Osteoblast (primary cell): Measurements from ENCODE around the gene AAK1. TPM values are rescaled to one million over a fixed set of nuclear protein-coding genes. Genes with fewer than 3 reads are reported as not detected.

Experiments used
- DNase-seq: peaks from one replicate; pipeline ENCODE4 v3.0.0; 2011; ENCODE audit warnings: low spot score, mixed read lengths; ENCODE audit not compliant: insufficient read length; ENCODE audit errors: missing footprints
- H2AFZ ChIP-seq: 2 replicates; pipeline ENCODE4 v1.6.0; 2011; ENCODE audit warnings: mild to moderate bottlenecking, low read length
- H3K27ac ChIP-seq: 2 replicates; pipeline ENCODE4 v1.5.1; 2011; ENCODE audit warnings: mild to moderate bottlenecking, low read depth, low read length, moderate library complexity
- H3K27me3 ChIP-seq: 2 replicates; pipeline ENCODE4 v1.6.0; 2012; ENCODE audit warnings: mild to moderate bottlenecking, control low read depth, inconsistent platforms, low read length, moderate library complexity; ENCODE audit not compliant: insufficient read depth
- H3K36me3 ChIP-seq: 2 replicates; pipeline ENCODE4 v1.5.1; 2011; ENCODE audit warnings: mild to moderate bottlenecking, low read length, control low read depth, moderate library complexity; ENCODE audit not compliant: insufficient read depth
- H3K4me1 ChIP-seq: 2 replicates; pipeline ENCODE4 v1.5.1; 2011; ENCODE audit warnings: mild to moderate bottlenecking, low read length, control low read depth, moderate library complexity; ENCODE audit not compliant: insufficient read depth
- H3K4me2 ChIP-seq: 2 replicates; pipeline ENCODE4 v1.6.0; 2011; ENCODE audit warnings: mild to moderate bottlenecking, low read length; ENCODE audit not compliant: insufficient read depth
- H3K4me3 ChIP-seq: fragments of 200-600 bp; sonication (generic); 3 replicates; pipeline ENCODE4 v1.5.1; 2012; ENCODE audit warnings: mild to moderate bottlenecking, low read length, inconsistent platforms; ENCODE audit not compliant: insufficient read depth
- H3K79me2 ChIP-seq: 2 replicates; pipeline ENCODE4 v1.6.0; 2012; ENCODE audit warnings: mild to moderate bottlenecking, low read length, control low read depth, inconsistent platforms; ENCODE audit not compliant: insufficient read depth
- H3K9me3 ChIP-seq: 2 replicates; pipeline ENCODE4 v1.5.1; 2011; ENCODE audit warnings: low read depth, low read length, control low read depth
- H4K20me1 ChIP-seq: 2 replicates; pipeline ENCODE4 v1.6.0; 2012; ENCODE audit warnings: mild to moderate bottlenecking, low read length, control low read depth; ENCODE audit not compliant: insufficient read depth
- total RNA-seq: library from RNA; depleted of rRNA; stranded (reverse); fragments of >200 nt; gene quantifications from 2 replicates; pipeline ENCODE4 v1.2.3, GENCODE V29; 2012
- TF ChIP-seq, protein P1 (sequence below): IDR thresholded peaks from 2 replicates; pipeline ENCODE4 v1.5.1; 2011; ENCODE audit warnings: mild to moderate bottlenecking, low read depth, low read length, moderate library complexity; ENCODE audit errors: extremely low read depth

Gene AAK1
- total RNA-seq, 1 donor, result 61.9 TPM

DNA sequence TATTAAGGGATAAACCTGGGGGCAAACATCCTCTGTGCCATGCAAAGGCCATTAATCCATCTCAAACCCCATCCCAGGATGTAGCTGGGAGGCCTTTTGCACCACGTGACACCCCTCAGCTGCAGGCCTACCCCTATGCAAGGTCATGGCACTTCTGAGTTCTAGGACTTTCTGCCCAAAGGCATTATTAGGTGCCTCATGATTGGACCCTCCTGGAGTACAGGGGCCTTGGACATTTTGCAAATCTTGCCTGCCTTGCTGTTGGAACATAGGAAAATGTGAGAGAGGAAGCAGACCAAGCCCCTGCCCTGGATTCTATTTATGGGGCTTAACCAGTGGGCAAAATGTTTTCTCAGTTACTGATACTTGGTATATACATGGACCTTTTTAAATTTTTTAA lies 162.1 kb downstream of the AAK1 start:
- H3K4me3 ChIP-seq, result no peak overlapping the region
- H3K27ac ChIP-seq, result no peak overlapping the region
- H3K36me3 ChIP-seq, result peaks cover 6% of the 10 kb centered on the region
- H3K79me2 ChIP-seq, result no peaks in the 10 kb centered on the region
- no peaks in the 10 kb centered on the region for H4K20me1 ChIP-seq
- no peak overlapping the region for H2AFZ ChIP-seq
- TF ChIP-seq, protein P1, sequence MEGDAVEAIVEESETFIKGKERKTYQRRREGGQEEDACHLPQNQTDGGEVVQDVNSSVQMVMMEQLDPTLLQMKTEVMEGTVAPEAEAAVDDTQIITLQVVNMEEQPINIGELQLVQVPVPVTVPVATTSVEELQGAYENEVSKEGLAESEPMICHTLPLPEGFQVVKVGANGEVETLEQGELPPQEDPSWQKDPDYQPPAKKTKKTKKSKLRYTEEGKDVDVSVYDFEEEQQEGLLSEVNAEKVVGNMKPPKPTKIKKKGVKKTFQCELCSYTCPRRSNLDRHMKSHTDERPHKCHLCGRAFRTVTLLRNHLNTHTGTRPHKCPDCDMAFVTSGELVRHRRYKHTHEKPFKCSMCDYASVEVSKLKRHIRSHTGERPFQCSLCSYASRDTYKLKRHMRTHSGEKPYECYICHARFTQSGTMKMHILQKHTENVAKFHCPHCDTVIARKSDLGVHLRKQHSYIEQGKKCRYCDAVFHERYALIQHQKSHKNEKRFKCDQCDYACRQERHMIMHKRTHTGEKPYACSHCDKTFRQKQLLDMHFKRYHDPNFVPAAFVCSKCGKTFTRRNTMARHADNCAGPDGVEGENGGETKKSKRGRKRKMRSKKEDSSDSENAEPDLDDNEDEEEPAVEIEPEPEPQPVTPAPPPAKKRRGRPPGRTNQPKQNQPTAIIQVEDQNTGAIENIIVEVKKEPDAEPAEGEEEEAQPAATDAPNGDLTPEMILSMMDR, result no peak
- no peak for DNase-seq
- H3K9me3 ChIP-seq, result no peaks in the 10 kb centered on the region
- no peaks in the 10 kb centered on the region for H3K27me3 ChIP-seq
- H3K4me1 ChIP-seq, result peaks cover 3% of the 10 kb centered on the region
- no peak overlapping the region for H3K4me2 ChIP-seq

DNA sequence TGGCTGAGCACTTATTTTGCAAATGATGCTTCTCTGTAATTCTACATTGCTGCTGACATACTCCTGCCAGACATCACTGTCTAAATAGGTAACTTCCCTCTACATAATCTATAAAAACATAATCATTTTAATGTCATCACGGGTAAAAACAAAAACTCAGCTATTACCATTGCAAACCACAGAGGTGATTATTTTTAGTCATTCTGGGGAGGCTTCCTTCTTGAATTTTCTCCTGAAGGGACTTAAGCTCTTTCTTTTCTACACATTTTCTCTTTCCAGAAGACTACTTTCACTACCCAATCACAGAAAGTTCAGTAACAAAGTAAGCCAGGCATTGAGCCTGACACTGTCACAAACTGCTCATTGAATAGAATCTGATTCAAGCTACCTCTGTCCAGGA lies 165.9 kb downstream of the AAK1 start:
- no peak for DNase-seq
- H3K4me1 ChIP-seq, result no peaks in the 10 kb centered on the region

DNA sequence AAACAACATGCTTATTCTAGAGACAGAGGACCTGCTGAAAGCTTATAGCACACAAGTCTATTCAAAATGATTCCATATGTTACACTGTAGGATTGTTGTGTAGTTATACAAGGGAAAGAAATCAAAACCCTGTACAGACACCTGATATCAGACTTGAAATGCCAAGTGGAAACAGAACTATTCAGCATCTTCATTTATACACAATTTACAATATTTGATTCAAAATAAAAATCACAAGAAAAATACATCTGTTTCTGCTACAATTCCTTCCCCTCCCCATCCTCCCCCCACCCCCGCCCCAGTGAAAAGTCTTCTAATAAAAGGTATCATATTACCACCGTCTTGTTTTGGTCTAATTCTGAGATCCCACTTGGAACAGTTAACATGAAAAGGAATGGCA lies 168.9 kb downstream of the AAK1 start:
- no peaks in the 10 kb centered on the region for H4K20me1 ChIP-seq
- no peaks in the 10 kb centered on the region for H3K27me3 ChIP-seq
- no peak overlapping the region for H2AFZ ChIP-seq
- DNase-seq, result no peak
- no peak overlapping the region for H3K4me3 ChIP-seq
- H3K79me2 ChIP-seq, result no peaks in the 10 kb centered on the region
- no peaks in the 10 kb centered on the region for H3K9me3 ChIP-seq
- H3K27ac ChIP-seq, result no peak overlapping the region
- no peaks in the 10 kb centered on the region for H3K4me1 ChIP-seq
- H3K36me3 ChIP-seq, result peaks cover 9% of the 10 kb centered on the region
- TF ChIP-seq, protein P1, result no peak
- H3K4me2 ChIP-seq, result no peak overlapping the region

More for the DNA sequence above, 165.9 kb downstream of the AAK1 start:
- H3K4me2 ChIP-seq, result no peak overlapping the region
- no peaks in the 10 kb centered on the region for H3K27me3 ChIP-seq
- H3K27ac ChIP-seq, result no peak overlapping the region
- H4K20me1 ChIP-seq, result no peaks in the 10 kb centered on the region
- peaks cover 15% of the 10 kb centered on the region for H3K36me3 ChIP-seq
- no peaks in the 10 kb centered on the region for H3K79me2 ChIP-seq
- TF ChIP-seq, protein P1, result no peak
- no peaks in the 10 kb centered on the region for H3K9me3 ChIP-seq
- no peak overlapping the region for H2AFZ ChIP-seq
- no peak overlapping the region for H3K4me3 ChIP-seq

DNA sequence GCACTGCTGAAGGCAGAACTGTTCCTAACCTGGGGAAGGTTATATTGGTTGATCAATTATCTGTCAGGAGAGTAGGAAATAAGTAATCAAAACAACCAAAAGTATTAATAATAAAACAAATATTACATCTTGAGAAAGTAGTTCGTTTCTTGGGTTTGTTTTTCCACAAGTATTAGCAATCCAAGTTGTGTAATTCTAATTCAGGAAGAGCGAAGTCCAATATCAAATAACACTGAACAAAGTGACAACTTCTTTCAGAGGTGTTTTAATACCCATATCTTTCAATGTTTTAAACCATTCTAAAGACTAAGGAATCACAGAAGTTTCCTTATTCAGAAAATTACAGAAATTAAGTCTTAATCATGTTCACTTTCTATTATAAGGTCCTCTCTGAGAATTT lies 171.7 kb downstream of the AAK1 start:
- H3K9me3 ChIP-seq, result no peaks in the 10 kb centered on the region
- H2AFZ ChIP-seq, result no peak overlapping the region
- no peaks in the 10 kb centered on the region for H3K27me3 ChIP-seq
- peaks cover 9% of the 10 kb centered on the region for H3K36me3 ChIP-seq
- no peak overlapping the region for H3K4me3 ChIP-seq
- no peak overlapping the region for H3K4me2 ChIP-seq
- no peak for DNase-seq
- H3K27ac ChIP-seq, result no peak overlapping the region
- no peaks in the 10 kb centered on the region for H4K20me1 ChIP-seq
- TF ChIP-seq, protein P1, result no peak
- no peaks in the 10 kb centered on the region for H3K4me1 ChIP-seq
- no peaks in the 10 kb centered on the region for H3K79me2 ChIP-seq
